ENCODE data around the gene NALCN. TPM values are rescaled to one million over a fixed set of nuclear protein-coding genes. Genes with fewer than 3 reads are reported as not detected.

Gene NALCN
- total and polyA plus RNA-seq, 10 of the 15 experiments (the other 5 are each of a cell fraction or from before 2014, with no cell fraction given), result under 0.01 TPM; not detected in 9

DNA sequence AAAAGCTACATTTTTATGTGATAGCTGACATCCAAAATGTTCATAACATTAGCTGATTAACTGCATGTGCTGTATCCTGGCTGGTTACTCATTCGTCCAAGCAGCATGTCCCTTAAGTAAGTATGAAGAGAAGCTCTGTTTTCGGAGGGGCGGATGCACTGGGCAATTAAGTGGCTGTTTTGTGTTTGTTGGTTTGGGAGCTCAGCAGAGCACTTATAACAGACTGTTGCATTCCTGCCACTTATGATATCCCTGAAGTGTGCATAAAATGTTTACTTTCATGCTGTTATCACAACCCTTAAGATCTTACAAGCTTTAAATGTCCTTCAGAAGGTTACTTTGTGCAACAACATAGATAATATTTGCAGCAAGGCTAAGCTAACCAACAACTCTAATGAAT, 264.1 kb downstream of the NALCN start (continued):
- TF ChIP-seq, protein P1, sequence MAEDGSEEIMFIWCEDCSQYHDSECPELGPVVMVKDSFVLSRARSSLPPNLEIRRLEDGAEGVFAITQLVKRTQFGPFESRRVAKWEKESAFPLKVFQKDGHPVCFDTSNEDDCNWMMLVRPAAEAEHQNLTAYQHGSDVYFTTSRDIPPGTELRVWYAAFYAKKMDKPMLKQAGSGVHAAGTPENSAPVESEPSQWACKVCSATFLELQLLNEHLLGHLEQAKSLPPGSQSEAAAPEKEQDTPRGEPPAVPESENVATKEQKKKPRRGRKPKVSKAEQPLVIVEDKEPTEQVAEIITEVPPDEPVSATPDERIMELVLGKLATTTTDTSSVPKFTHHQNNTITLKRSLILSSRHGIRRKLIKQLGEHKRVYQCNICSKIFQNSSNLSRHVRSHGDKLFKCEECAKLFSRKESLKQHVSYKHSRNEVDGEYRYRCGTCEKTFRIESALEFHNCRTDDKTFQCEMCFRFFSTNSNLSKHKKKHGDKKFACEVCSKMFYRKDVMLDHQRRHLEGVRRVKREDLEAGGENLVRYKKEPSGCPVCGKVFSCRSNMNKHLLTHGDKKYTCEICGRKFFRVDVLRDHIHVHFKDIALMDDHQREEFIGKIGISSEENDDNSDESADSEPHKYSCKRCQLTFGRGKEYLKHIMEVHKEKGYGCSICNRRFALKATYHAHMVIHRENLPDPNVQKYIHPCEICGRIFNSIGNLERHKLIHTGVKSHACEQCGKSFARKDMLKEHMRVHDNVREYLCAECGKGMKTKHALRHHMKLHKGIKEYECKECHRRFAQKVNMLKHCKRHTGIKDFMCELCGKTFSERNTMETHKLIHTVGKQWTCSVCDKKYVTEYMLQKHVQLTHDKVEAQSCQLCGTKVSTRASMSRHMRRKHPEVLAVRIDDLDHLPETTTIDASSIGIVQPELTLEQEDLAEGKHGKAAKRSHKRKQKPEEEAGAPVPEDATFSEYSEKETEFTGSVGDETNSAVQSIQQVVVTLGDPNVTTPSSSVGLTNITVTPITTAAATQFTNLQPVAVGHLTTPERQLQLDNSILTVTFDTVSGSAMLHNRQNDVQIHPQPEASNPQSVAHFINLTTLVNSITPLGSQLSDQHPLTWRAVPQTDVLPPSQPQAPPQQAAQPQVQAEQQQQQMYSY (CRISPR knock-in tag; IDR thresholded peaks at IDR 0.05), result no peak
- TF ChIP-seq, protein P2, sequence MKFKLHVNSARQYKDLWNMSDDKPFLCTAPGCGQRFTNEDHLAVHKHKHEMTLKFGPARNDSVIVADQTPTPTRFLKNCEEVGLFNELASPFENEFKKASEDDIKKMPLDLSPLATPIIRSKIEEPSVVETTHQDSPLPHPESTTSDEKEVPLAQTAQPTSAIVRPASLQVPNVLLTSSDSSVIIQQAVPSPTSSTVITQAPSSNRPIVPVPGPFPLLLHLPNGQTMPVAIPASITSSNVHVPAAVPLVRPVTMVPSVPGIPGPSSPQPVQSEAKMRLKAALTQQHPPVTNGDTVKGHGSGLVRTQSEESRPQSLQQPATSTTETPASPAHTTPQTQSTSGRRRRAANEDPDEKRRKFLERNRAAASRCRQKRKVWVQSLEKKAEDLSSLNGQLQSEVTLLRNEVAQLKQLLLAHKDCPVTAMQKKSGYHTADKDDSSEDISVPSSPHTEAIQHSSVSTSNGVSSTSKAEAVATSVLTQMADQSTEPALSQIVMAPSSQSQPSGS (IDR thresholded peaks at IDR 0.05; ENCODE audit: low read length), result no peak
- TF ChIP-seq, protein P3, sequence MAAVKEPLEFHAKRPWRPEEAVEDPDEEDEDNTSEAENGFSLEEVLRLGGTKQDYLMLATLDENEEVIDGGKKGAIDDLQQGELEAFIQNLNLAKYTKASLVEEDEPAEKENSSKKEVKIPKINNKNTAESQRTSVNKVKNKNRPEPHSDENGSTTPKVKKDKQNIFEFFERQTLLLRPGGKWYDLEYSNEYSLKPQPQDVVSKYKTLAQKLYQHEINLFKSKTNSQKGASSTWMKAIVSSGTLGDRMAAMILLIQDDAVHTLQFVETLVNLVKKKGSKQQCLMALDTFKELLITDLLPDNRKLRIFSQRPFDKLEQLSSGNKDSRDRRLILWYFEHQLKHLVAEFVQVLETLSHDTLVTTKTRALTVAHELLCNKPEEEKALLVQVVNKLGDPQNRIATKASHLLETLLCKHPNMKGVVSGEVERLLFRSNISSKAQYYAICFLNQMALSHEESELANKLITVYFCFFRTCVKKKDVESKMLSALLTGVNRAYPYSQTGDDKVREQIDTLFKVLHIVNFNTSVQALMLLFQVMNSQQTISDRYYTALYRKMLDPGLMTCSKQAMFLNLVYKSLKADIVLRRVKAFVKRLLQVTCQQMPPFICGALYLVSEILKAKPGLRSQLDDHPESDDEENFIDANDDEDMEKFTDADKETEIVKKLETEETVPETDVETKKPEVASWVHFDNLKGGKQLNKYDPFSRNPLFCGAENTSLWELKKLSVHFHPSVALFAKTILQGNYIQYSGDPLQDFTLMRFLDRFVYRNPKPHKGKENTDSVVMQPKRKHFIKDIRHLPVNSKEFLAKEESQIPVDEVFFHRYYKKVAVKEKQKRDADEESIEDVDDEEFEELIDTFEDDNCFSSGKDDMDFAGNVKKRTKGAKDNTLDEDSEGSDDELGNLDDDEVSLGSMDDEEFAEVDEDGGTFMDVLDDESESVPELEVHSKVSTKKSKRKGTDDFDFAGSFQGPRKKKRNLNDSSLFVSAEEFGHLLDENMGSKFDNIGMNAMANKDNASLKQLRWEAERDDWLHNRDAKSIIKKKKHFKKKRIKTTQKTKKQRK (IDR thresholded peaks at IDR 0.05; ENCODE audit: low read depth, low read length), result no peak
- no peak for TF ChIP-seq RAD21 (IDR thresholded peaks at IDR 0.05; ENCODE audit: insufficient read depth, low read depth, low read length)
- TF ChIP-seq HDAC6 (IDR thresholded peaks at IDR 0.05; ENCODE audit: unreplicated experiment), result no peak
- TF ChIP-seq, protein P4, sequence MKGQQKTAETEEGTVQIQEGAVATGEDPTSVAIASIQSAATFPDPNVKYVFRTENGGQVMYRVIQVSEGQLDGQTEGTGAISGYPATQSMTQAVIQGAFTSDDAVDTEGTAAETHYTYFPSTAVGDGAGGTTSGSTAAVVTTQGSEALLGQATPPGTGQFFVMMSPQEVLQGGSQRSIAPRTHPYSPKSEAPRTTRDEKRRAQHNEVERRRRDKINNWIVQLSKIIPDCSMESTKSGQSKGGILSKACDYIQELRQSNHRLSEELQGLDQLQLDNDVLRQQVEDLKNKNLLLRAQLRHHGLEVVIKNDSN (IDR thresholded peaks at IDR 0.05; ENCODE audit: borderline replicate concordance, extremely low read length, insufficient read depth, low read depth, low read length), result no peak
